22Rv1 (cell line): ENCODE measurements around the gene TNS1.

ENCODE experiments used
- CTCF ChIP-seq: fragments of 450-650 bp; IDR thresholded peaks from 2 replicates; pipeline ENCODE4 v1.5.1; 2017; ENCODE audit warnings: mild to moderate bottlenecking
- ZFX ChIP-seq: fragments of 450-650 bp; IDR thresholded peaks from 2 replicates; pipeline ENCODE4 v1.6.1; 2017; ENCODE audit warnings: antibody characterized with exemption, borderline replicate concordance

GRCh38 chr2:217757108-217757463 is 245.7 kb downstream of the TNS1 start:
- TF ChIP-seq CTCF (no peak), ZFX (no peak)
